PC-3 (cell line): Measurements from ENCODE around the gene SLC44A1. TPM values are rescaled to one million over a fixed set of nuclear protein-coding genes. Genes with fewer than 3 reads are reported as not detected.

Source experiments
- ATAC-seq: fragments of 200-7000 bp; cut with Tn5 transposase; 2 replicates; pipeline ENCODE4 v1.9.1; 2020; ENCODE audit warnings: mild to moderate bottlenecking, moderate library complexity
- BruUV-seq: library from RNA; stranded (reverse); fragments of 400-500 nt; replicated peaks from 2 replicates; lab custom pipeline; 2021; lab: Mats Ljungman, UMichigan
- CTCF ChIA-PET: fragments of 300-600 bp; sonication (Branson Sonifier 250); formaldehyde crosslinking; loops from one replicate; lab custom pipeline; 2022; ENCODE audit warnings: antibody characterized with exemption; lab: Charles Lee
- POLR2A ChIA-PET: fragments of 300-600 bp; sonication (Branson Sonifier 250); formaldehyde crosslinking; loops from one replicate; lab custom pipeline; 2022; ENCODE audit warnings: antibody characterized with exemption; ENCODE audit not compliant: unreplicated experiment; lab: Charles Lee
- DNase-seq: peaks from one replicate; pipeline ENCODE4 v3.0.0-alpha.2; 2015
- H2AFZ ChIP-seq: fragments of 300-600 bp; sonication (generic); 2 replicates; pipeline ENCODE4 v1.6.0; 2016; ENCODE audit warnings: antibody characterized with exemption, low read length
- H3F3A ChIP-seq: fragments of 300-600 bp; sonication (generic); one replicate; pipeline ENCODE4 v1.6.0; 2017; ENCODE audit warnings: antibody characterized with exemption, low read length, control low read depth, mild to moderate bottlenecking; ENCODE audit not compliant: unreplicated experiment
- H3K27ac ChIP-seq: fragments of 300-600 bp; sonication (generic); 2 replicates; pipeline ENCODE4 v1.5.1; 2016; ENCODE audit warnings: mild to moderate bottlenecking, low read length
- H3K27me3 ChIP-seq: fragments of 300-600 bp; sonication (generic); 2 replicates; pipeline ENCODE4 v1.6.1; 2016; ENCODE audit warnings: low read length, mixed read lengths
- H3K36me3 ChIP-seq: fragments of 300-600 bp; sonication (generic); 2 replicates; pipeline ENCODE4 v1.6.1; 2016; ENCODE audit warnings: low read depth, mixed run types, low read length, mixed read lengths
- H3K4me1 ChIP-seq: fragments of 300-600 bp; sonication (generic); 2 replicates; pipeline ENCODE4 v1.5.1; 2016; ENCODE audit warnings: low read length; ENCODE audit not compliant: insufficient read depth
- H3K4me2 ChIP-seq: fragments of 300-600 bp; sonication (generic); 2 replicates; pipeline ENCODE4 v1.6.0; 2016; ENCODE audit warnings: low read length
- H3K4me3 ChIP-seq: fragments of 300-600 bp; sonication (generic); 2 replicates; pipeline ENCODE4 v1.5.1; 2016; ENCODE audit warnings: mild to moderate bottlenecking, low read length, mixed read lengths
- H3K79me2 ChIP-seq: fragments of 300-600 bp; sonication (generic); 2 replicates; pipeline ENCODE4 v1.6.1; 2017; ENCODE audit warnings: low read length, mixed read lengths
- H3K9ac ChIP-seq: fragments of 300-600 bp; sonication (generic); 2 replicates; pipeline ENCODE4 v1.6.0; 2016; ENCODE audit warnings: mild to moderate bottlenecking, low read length
- H3K9me2 ChIP-seq: fragments of 300-600 bp; sonication (generic); replicated peaks from 2 replicates; pipeline ENCODE4 v1.6.1; 2016; ENCODE audit warnings: mixed run types, low read length, mixed read lengths
- H3K9me3 ChIP-seq: fragments of 300-600 bp; sonication (generic); 2 replicates; pipeline ENCODE4 v1.6.1; 2016; ENCODE audit warnings: low read length, mixed read lengths
- H4K20me1 ChIP-seq: fragments of 300-600 bp; sonication (generic); 2 replicates; pipeline ENCODE4 v1.6.1; 2016; ENCODE audit warnings: low read length, mixed read lengths
- CTCF ChIP-seq: fragments of 300-600 bp; sonication (generic); conservative IDR thresholded peaks from 2 replicates; pipeline ENCODE4 v1.5.1; 2017; ENCODE audit warnings: antibody characterized with exemption, low read depth, mild to moderate bottlenecking, low read length
- EZH2 ChIP-seq: fragments of 300-600 bp; sonication (generic); IDR thresholded peaks from one replicate; pipeline ENCODE4 v1.6.1; 2017; ENCODE audit warnings: antibody characterized with exemption, mild to moderate bottlenecking, low read length; ENCODE audit not compliant: unreplicated experiment
- EZH2phosphoT487 ChIP-seq: fragments of 300-600 bp; sonication (generic); IDR thresholded peaks from 2 replicates; pipeline ENCODE4 v1.6.1; 2018; ENCODE audit warnings: mild to moderate bottlenecking, antibody characterized with exemption, low read length, borderline replicate concordance
- intact Hi-C: fragments of 100-400 bp; cut with micrococcal nuclease; formaldehyde crosslinking; loops from 2 replicates; pipeline ENCODE4 v1.9.0; 2023
- total RNA-seq: library from RNA; depleted of rRNA; stranded (reverse); fragments of >200 nt; gene quantifications from 2 replicates; pipeline ENCODE4 v1.2.3, GENCODE V29; 2014; rRNA removed

Gene SLC44A1
- total RNA-seq, 1 experiment from 2014 or later = 16.1 TPM

- no peaks in the 10 kb centered on the region for H3K27me3 ChIP-seq
- no peaks in the 10 kb centered on the region for H3F3A ChIP-seq
- no peak overlapping the region for H3K9ac ChIP-seq
- no peaks in the 10 kb centered on the region for H3K79me2 ChIP-seq
- no peaks in the 10 kb centered on the region for H4K20me1 ChIP-seq
- no TSS peak for BruUV-seq
- H3K4me2 ChIP-seq = no peak overlapping the region
- ChIA-PET POLR2A (no interaction called here), CTCF (no interaction called here)
- H2AFZ ChIP-seq = no peak overlapping the region
- H3K27ac ChIP-seq = no peak overlapping the region
- H3K4me1 ChIP-seq = no peaks in the 10 kb centered on the region
- TF ChIP-seq CTCF (no peak), EZH2phosphoT487 (no peak), EZH2 (no peak)
- ATAC-seq (no peak), DNase-seq (no peak)
- H3K9me3 ChIP-seq = no peaks in the 10 kb centered on the region
- intact Hi-C loops = no loop called here
- no peaks in the 10 kb centered on the region for H3K9me2 ChIP-seq
- H3K4me3 ChIP-seq = no peak overlapping the region
- no peaks in the 10 kb centered on the region for H3K36me3 ChIP-seq
Measured at GRCh38 chr9:105485131-105485530, 240.7 kb downstream of the SLC44A1 start.

Other genes with a start within 250 kb of the SLC44A1 start
- 1.7 and 2.1 TPM in 2 replicates for gene FSD1L, start 203.4 kb downstream of the SLC44A1 start, total RNA-seq